ENCODE results near the gene RNF17. TPM values are rescaled to one million over a fixed set of nuclear protein-coding genes. Genes with fewer than 3 reads are reported as not detected.

Gene RNF17
- total RNA-seq, 2 experiments from 2014 or later, result 0.25 to 0.28 TPM

- H3K36me3 Mint-ChIP-seq (ENCODE audit: low read depth), result no peaks in the 10 kb centered on the region
- Histone ChIP-seq H3K27me3 (ENCODE audit: control insufficient read depth in 1 of 2, insufficient read depth in 2 of 2, low read length in 2 of 2) (peaks cover 19 to 25% of the 10 kb centered on the region in 2 experiments), H3K36me3 (ENCODE audit: insufficient read depth, low read length) (no peaks in the 10 kb centered on the region), H3K4me3 (ENCODE audit: low read length) (no peak overlapping the region), H3K9me3 (ENCODE audit: control insufficient read depth in 1 of 2, insufficient read depth in 1 of 2, low read length in 2 of 2) (peaks cover 0 to 6% of the 10 kb centered on the region in 2 experiments), H3K27ac (ENCODE audit: low read depth in 1 of 2, low read length in 2 of 2) (no peak overlapping the region), H3K4me1 (ENCODE audit: insufficient read depth, low read length) (peaks cover 11% of the 10 kb centered on the region)
- intact Hi-C loops (cut with DNase I, micrococcal nuclease), result no loop called here
- POLR2A ChIA-PET, result no interaction called here
- no peak overlapping the region for H3K4me3 Mint-ChIP-seq
- H3K9me3 Mint-ChIP-seq, result no peaks in the 10 kb centered on the region
- TF ChIP-seq, protein P1, sequence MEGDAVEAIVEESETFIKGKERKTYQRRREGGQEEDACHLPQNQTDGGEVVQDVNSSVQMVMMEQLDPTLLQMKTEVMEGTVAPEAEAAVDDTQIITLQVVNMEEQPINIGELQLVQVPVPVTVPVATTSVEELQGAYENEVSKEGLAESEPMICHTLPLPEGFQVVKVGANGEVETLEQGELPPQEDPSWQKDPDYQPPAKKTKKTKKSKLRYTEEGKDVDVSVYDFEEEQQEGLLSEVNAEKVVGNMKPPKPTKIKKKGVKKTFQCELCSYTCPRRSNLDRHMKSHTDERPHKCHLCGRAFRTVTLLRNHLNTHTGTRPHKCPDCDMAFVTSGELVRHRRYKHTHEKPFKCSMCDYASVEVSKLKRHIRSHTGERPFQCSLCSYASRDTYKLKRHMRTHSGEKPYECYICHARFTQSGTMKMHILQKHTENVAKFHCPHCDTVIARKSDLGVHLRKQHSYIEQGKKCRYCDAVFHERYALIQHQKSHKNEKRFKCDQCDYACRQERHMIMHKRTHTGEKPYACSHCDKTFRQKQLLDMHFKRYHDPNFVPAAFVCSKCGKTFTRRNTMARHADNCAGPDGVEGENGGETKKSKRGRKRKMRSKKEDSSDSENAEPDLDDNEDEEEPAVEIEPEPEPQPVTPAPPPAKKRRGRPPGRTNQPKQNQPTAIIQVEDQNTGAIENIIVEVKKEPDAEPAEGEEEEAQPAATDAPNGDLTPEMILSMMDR (IDR thresholded peaks at IDR 0.05), result no peak
- H3K27ac Mint-ChIP-seq, result no peak overlapping the region
- CTCF ChIA-PET, result no interaction called here
- ATAC-seq (ENCODE audit: poor library complexity), result no peak
- no peak for DNase-seq
- H3K27me3 Mint-ChIP-seq, result peaks cover 43% of the 10 kb centered on the region
- H3K4me1 Mint-ChIP-seq (ENCODE audit: low read depth), result peaks cover 8% of the 10 kb centered on the region
Measured at GRCh38 chr13:24745516-24745860, 18.5 kb upstream of the RNF17 start.

GRCh38 chr13:24745861-24746617, 17.9 kb upstream of the RNF17 start:
- Histone ChIP-seq H3K4me3 (ENCODE audit: low read length) (no peak overlapping the region), H3K4me1 (ENCODE audit: insufficient read depth, low read length) (peaks cover 11% of the 10 kb centered on the region), H3K27ac (ENCODE audit: low read depth in 1 of 2, low read length in 2 of 2) (no peak overlapping the region), H3K27me3 (ENCODE audit: control insufficient read depth in 1 of 2, insufficient read depth in 2 of 2, low read length in 2 of 2) (peaks cover 19 to 25% of the 10 kb centered on the region in 2 experiments), H3K9me3 (ENCODE audit: control insufficient read depth in 1 of 2, insufficient read depth in 1 of 2, low read length in 2 of 2) (peaks cover 0 to 6% of the 10 kb centered on the region in 2 experiments), H3K36me3 (ENCODE audit: insufficient read depth, low read length) (no peaks in the 10 kb centered on the region)
- ChIA-PET CTCF (no interaction called here), POLR2A (no interaction called here)
- no peaks in the 10 kb centered on the region for H3K36me3 Mint-ChIP-seq (ENCODE audit: low read depth)
- H3K4me1 Mint-ChIP-seq (ENCODE audit: low read depth), result peaks cover 8% of the 10 kb centered on the region
- H3K27ac Mint-ChIP-seq, result no peak overlapping the region
- no peak overlapping the region for H3K4me3 Mint-ChIP-seq
- intact Hi-C loops (cut with DNase I, micrococcal nuclease), result no loop called here
- TF ChIP-seq, protein P1 (IDR thresholded peaks at IDR 0.05), result no peak
- no peaks in the 10 kb centered on the region for H3K9me3 Mint-ChIP-seq
- peaks cover 49% of the 10 kb centered on the region for H3K27me3 Mint-ChIP-seq
- ATAC-seq (ENCODE audit: poor library complexity), result no peak
- DNase-seq, result no peak

- H3K36me3 ChIP-seq (ENCODE audit: insufficient read depth, low read length), result no peaks in the 10 kb centered on the region
- peaks cover 0 to 6% of the 10 kb centered on the region in 2 experiments for H3K9me3 ChIP-seq (ENCODE audit: control insufficient read depth in 1 of 2, insufficient read depth in 1 of 2, low read length in 2 of 2)
- DNase-seq (no peak), ATAC-seq (ENCODE audit: poor library complexity) (no peak)
- no peak overlapping the region for H3K27ac ChIP-seq (ENCODE audit: low read depth in 1 of 2, low read length in 2 of 2)
- peaks cover 19 to 25% of the 10 kb centered on the region in 2 experiments for H3K27me3 ChIP-seq (ENCODE audit: control insufficient read depth in 1 of 2, insufficient read depth in 2 of 2, low read length in 2 of 2)
- ChIA-PET CTCF (no interaction called here), POLR2A (interaction anchor here (0.6 kb wide), 1 partner anchor 176 kb away, joined by 3 read pairs; a partner anchor contains a TSS)
- peaks cover 11% of the 10 kb centered on the region for H3K4me1 ChIP-seq (ENCODE audit: insufficient read depth, low read length)
- Mint-ChIP-seq H3K4me3 (no peak overlapping the region), H3K27me3 (peaks cover 53% of the 10 kb centered on the region), H3K9me3 (no peaks in the 10 kb centered on the region), H3K27ac (no peak overlapping the region), H3K4me1 (ENCODE audit: low read depth) (peaks cover 8% of the 10 kb centered on the region), H3K36me3 (ENCODE audit: low read depth) (no peaks in the 10 kb centered on the region)
- TF ChIP-seq, protein P1 (IDR thresholded peaks at IDR 0.05), result no peak
- intact Hi-C loops (cut with DNase I, micrococcal nuclease), result no loop called here
- no peak overlapping the region for H3K4me3 ChIP-seq (ENCODE audit: low read length)
Measured at GRCh38 chr13:24746618-24747247, 17.2 kb upstream of the RNF17 start.

Data from CD4-positive, alpha-beta T cell (primary cell).